IPS DF 6.9 (cell line): ENCODE results near the gene DCHS1.

ENCODE experiments used
- DNase-seq: peaks from one replicate; pipeline ENCODE4 v3.0.0-alpha.2; 2013; ENCODE audit warnings: low read depth, low spot score
- H3K27ac ChIP-seq: one replicate; pipeline ENCODE4 v1.5.1; 2013; ENCODE audit warnings: low read length, control low read depth
- H3K27me3 ChIP-seq: 2 replicates; pipeline ENCODE4 v1.6.1; 2013; ENCODE audit warnings: mild to moderate bottlenecking, low read length; ENCODE audit not compliant: control insufficient read depth, insufficient read depth
- H3K36me3 ChIP-seq: 2 replicates; pipeline ENCODE4 v1.6.1; 2013; ENCODE audit warnings: low read length; ENCODE audit not compliant: control insufficient read depth, insufficient read depth
- H3K4me1 ChIP-seq: 2 replicates; pipeline ENCODE4 v1.6.1; 2013; ENCODE audit warnings: low read length; ENCODE audit not compliant: control insufficient read depth, insufficient read depth
- H3K4me3 ChIP-seq: 2 replicates; pipeline ENCODE4 v1.5.1; 2013; ENCODE audit warnings: mild to moderate bottlenecking, low read length
- H3K9me3 ChIP-seq: 2 replicates; pipeline ENCODE4 v1.6.1; 2013; ENCODE audit warnings: low read length, inconsistent platforms; ENCODE audit not compliant: control insufficient read depth, insufficient read depth
- WGBS: extraction: QIAGEN DNeasy Blood & Tissue Kit; methylation state at CpG from one replicate; pipeline ENCODE4 v1.1.7; 2013; ENCODE audit warnings: mixed read lengths, missing lambda C conversion rate; ENCODE audit not compliant: insufficient read length, insufficient coverage; 5-methylcytosine and 5-hydroxymethylcytosine counted together

DCHS1 gene

DNA sequence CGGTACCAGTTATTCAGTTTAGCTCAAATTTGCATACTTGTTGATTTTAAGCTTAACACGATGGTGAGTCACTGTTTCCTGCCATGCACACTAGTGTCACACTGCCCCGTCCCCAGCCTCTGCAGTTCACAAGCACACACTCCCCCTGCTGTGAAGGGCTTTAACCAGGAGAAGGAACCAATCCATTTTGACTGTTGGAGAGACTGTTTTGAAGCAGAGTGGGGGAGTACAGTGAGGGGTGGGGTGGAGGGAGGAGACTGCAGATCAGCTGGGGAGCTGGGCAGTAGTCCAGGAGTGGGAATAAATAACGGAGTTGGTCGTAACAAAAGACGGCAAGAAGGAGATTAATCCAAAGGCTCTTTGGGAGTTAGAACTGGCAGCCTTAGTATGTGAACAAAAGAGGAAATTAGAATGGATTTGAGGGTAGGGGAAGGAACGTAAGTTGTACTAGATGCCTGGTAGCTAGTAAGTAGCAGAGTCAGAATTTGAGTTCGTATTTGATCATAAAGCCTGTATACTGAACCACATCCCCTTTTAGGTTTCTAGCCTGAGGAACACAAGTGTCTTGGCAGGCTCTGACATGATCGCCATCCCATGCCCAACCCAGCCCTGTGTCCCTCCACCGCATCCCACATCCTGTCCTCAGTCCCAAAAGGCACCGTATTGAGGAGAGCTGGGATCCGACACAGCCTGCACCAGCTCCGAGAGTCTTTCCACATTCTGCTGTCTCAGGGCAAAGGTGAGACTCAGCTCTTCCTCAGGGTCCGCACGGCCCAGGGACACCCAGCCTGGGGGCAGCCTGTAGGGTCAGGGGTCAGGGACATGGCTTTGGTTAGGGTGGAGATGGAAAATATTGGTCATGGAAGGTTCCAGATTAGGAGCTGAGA is 37.2 kb downstream of the DCHS1 start:
- Histone ChIP-seq H3K4me1 (no peaks in the 10 kb centered on the region; the same call in 1 of the 2 replicates), H3K9me3 (no peaks in the 10 kb centered on the region), H3K36me3 (no peaks in the 10 kb centered on the region; the same call in 1 of the 2 replicates), H3K27me3 (no peaks in the 10 kb centered on the region), H3K27ac (no peak overlapping the region), H3K4me3 (peak overlapping the region; percentile 66; the same call in 1 of the 2 replicates)
- 100% methylated on average over 1 of the region's 15 CpGs for WGBS
- no peak for DNase-seq

DNA sequence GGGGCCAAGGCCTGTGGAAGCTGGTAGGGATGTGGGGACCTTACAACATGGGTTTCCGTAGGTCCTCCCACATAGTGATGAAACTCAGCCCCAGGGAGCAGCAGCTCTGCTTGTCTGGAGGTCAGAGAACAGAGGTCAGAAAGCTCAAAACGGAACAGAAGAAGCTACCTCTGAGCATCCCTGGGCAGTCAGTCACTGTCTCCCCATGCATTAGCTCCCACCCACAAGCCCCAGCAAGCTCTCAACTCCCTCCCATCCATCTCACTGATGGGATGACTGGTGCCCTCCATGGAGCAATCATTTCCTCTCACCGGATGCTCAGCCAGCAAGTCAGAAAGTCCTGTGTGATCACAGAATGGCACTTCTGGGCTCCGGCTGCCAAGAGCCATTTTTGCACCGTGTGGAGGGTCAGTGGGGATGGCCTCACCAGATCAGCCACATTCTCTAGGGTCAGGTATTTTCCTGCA is 38.3 kb downstream of the DCHS1 start:
- Histone ChIP-seq H3K27me3 (no peaks in the 10 kb centered on the region), H3K4me1 (no peaks in the 10 kb centered on the region; the same call in 1 of the 2 replicates), H3K36me3 (no peaks in the 10 kb centered on the region), H3K9me3 (no peaks in the 10 kb centered on the region), H3K4me3 (no peak overlapping the region), H3K27ac (no peak overlapping the region)
- no CpG with 5 or more reads among the region's 5 CpGs for WGBS
- no peak for DNase-seq

DNA sequence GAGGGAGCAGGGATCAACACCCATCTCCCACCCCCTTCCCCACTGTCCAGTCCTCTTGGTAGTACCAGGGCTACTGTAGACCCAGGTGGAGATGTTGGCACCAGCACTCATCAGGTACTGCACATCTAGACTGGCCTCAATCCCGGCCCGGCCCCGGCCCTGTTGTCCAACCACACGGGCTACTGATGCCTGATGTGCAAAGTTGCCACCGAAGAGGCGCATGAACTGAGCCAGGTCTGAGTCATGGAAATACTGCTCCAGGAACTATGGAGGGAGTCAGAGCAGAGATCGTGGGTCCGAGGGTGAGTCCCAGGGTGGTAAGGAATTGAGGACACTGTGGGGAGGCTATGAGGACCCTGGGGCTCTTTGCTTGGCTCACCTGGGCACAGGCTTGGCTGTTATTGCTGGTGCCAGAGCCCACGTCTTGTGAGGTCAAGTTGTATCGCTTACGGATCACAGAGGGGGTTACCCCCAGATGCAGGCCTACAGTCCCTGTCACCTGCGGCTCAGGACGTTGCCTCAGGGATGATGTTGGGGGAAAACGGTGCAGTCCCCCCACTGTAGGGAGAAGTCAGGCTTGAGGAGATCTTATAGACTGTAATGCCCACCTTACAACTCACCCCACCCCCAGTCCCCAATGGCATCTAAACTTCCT is 38.9 kb downstream of the DCHS1 start:
- H3K27ac ChIP-seq = no peak overlapping the region
- no peak overlapping the region for H3K4me3 ChIP-seq
- no peaks in the 10 kb centered on the region for H3K36me3 ChIP-seq
- WGBS = no CpG with 5 or more reads among the region's 14 CpGs
- no peaks in the 10 kb centered on the region for H3K27me3 ChIP-seq
- no peaks in the 10 kb centered on the region for H3K9me3 ChIP-seq
- DNase-seq = no peak
- H3K4me1 ChIP-seq = no peaks in the 10 kb centered on the region; the same call in 1 of the 2 replicates

DNA sequence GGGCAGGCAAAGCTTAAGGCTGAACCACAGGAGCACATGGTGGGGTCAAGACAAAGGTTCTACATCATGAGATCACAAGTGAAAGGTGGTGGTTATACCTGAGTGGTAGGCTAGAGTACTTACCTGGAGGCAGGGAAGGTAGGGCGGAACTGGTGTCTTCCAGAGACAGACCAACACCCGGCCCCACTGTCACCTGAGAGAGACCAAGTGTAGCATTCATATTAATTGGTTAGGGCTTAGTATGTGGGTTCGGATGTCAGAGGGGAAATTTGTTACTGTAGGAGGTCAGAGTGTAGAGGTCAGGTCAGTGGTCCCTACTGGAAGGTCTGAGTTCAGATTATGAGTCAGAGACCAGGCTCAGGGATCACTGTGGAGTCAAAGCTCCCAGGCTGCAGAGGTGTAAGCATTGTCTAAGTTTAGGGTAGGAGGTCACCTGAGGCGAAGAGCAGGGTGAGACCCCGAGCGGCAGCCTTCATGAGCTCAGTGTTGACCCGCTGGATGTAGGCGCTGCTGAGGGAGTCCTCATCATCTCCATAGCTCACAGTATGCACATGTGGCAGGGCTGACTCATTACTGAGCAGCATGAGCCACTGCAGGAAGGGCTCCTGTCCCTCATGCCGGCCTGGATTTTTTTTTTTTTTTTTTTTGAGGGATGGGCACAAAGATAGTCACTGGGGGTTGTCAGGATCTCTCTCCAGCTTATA is 39.6 kb downstream of the DCHS1 start:
- Histone ChIP-seq H3K36me3 (no peaks in the 10 kb centered on the region), H3K4me3 (no peak overlapping the region), H3K4me1 (no peaks in the 10 kb centered on the region; the same call in 1 of the 2 replicates), H3K27ac (no peak overlapping the region), H3K9me3 (no peaks in the 10 kb centered on the region), H3K27me3 (no peaks in the 10 kb centered on the region)
- DNase-seq = no peak
- no CpG with 5 or more reads among the region's 9 CpGs for WGBS

DNA sequence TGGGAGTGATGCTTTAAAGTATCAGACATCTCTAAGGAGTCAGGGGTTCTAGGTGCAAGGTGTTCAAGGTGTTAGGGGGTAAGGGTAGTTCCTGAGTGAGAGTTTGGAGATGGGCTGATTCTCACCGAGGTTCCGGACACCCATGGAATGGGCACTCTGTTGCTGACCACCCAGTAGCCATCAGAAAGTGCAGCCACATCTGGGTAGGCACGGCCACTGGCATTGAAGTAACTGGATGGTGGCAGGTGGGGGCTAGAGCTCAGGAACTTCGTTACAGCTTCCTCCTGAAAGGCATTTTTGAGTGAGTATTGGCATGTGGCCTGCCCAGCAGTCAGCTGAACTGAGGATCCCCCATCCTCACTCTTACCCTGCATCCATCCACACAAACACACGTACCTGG is 40.6 kb downstream of the DCHS1 start:
- no peak overlapping the region for H3K4me3 ChIP-seq
- DNase-seq = no peak
- H3K4me1 ChIP-seq = no peaks in the 10 kb centered on the region; the same call in 1 of the 2 replicates
- no peak overlapping the region for H3K27ac ChIP-seq
- no peaks in the 10 kb centered on the region for H3K9me3 ChIP-seq
- peaks cover 8% of the 10 kb centered on the region; the same call in 1 of the 2 replicates for H3K36me3 ChIP-seq
- no peaks in the 10 kb centered on the region for H3K27me3 ChIP-seq
- no CpG with 5 or more reads among the region's 5 CpGs for WGBS

DNA sequence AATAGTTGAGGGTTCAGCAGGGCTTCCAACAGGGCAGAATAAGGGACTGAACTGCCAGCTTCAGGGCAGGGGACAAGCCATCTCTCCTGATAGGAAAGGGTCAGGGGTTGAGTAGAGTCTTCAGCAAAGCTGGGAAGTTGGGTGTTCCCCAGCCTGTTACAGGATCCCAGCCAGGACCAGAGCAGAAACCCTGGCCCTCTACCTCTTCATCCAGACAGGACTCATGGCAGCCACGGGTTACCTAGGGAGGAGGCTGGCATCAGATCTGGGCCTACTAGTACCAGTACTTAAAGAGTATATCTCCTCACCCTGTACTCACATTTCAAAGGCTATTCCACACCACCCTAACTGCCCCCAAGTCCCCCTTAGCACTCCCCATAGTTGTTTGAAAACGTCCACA is 41.2 kb downstream of the DCHS1 start:
- no peak overlapping the region for H3K4me3 ChIP-seq
- H3K4me1 ChIP-seq = no peaks in the 10 kb centered on the region; the same call in 1 of the 2 replicates
- WGBS = no CpG with 5 or more reads among the region's 2 CpGs
- no peaks in the 10 kb centered on the region for H3K27me3 ChIP-seq
- H3K9me3 ChIP-seq = no peaks in the 10 kb centered on the region
- DNase-seq = no peak
- no peak overlapping the region for H3K27ac ChIP-seq
- H3K36me3 ChIP-seq = peaks cover 14% of the 10 kb centered on the region; the same call in 1 of the 2 replicates

DNA sequence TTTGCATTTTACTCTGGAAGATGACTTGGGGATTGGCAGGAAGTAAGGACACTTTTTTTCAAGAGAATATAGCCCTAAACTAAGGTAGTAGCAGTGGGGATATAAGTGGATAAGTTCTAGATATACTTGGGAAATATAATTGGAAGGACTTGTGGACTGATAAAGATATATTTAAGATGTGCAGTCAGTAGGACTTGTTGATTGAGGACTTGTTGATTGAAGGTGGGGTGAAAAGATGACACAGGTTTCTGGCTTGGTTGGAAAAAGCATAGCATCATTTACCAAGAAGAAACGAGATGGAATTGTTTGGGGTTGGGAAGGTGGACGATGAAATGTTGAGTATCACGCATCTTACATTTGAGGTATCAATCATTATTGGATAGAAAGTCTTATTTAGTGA is 42.1 kb downstream of the DCHS1 start:
- no peaks in the 10 kb centered on the region for H3K9me3 ChIP-seq
- WGBS = 100% methylated on average over 3 of the region's 3 CpGs
- no peaks in the 10 kb centered on the region; the same call in 1 of the 2 replicates for H3K4me1 ChIP-seq

DNA sequence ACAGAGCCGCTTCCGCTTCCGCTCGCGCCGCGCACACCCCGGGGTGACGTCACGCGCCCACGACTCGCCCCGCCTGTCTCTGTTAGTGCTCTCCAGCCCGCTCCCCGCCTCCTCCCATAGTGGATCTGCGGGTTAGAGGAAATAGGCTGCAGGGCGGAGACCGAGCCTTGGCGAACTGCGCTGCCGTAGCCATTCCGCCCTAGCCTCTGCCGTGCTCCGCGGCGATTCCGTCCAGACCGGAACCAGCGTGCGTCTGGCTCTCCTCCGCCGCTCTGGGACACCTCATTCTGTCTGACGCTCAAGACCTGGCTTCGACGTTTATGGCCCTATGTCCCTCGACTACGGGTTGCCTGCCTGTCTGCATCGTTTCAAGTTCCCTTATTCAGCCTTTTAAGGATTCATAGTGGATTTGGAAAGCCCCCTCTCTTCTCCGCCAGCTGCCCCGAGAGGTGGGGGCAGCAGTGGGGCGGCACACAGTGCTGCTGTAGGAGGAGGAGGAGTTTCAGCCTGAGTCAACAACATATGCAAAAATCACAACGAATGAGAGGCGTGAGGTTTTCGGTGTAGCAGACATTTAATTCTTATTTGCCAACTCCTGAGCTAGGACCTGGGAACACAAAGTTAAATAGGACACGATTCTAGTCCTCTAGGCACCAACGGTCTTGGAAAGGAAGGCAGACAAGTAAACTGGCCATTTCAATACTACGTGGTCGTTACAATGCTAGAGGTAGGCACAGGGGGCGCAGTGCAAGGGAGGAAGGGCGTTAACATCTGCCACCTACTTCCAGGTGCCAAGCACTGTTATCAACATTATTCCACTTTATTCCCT is 43.2 kb downstream of the DCHS1 start, which contains the start of gene TAF10:
TAF10 (minus strand) TSS at position 4 of the 829 bp plus-strand sequence. CDS start 27 bp downstream, outside the sequence.
- H3K4me3 ChIP-seq = peak within 1 kb of the TSS; percentile 73
- H3K9me3 ChIP-seq = no peaks in the 10 kb centered on the region
- DNase-seq = no peak
- H3K36me3 ChIP-seq = peaks cover 30% of the 10 kb centered on the region; the same call in 1 of the 2 replicates
- H3K27me3 ChIP-seq = no peaks in the 10 kb centered on the region
- WGBS = no CpG with 5 or more reads among the region's 51 CpGs
- no peaks in the 10 kb centered on the region; the same call in 1 of the 2 replicates for H3K4me1 ChIP-seq
- peak within 1 kb of the TSS; percentile 18 for H3K27ac ChIP-seq

More for the DNA sequence above, 42.1 kb downstream of the DCHS1 start:
- no peak overlapping the region for H3K4me3 ChIP-seq
- H3K27ac ChIP-seq = no peak overlapping the region
- peaks cover 23% of the 10 kb centered on the region; the same call in 1 of the 2 replicates for H3K36me3 ChIP-seq
- H3K27me3 ChIP-seq = no peaks in the 10 kb centered on the region
- DNase-seq = no peak

DNA sequence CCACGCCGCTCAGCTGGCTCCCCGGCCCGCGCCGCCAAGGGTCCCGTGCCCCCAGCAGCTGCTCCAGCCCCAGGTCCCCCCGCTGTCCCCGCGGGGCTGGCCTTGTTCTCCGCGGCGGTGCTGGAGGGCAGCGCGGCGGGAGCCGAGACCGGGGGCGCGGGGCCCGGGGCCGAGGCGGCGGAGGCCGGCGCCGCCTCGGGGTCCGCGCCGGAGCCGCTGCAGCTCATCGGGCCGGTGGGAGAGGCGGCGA is 43.7 kb downstream of the DCHS1 start:
- Histone ChIP-seq H3K4me1 (no peaks in the 10 kb centered on the region; the same call in 1 of the 2 replicates), H3K9me3 (no peaks in the 10 kb centered on the region), H3K36me3 (peaks cover 30% of the 10 kb centered on the region; the same call in 1 of the 2 replicates), H3K27me3 (no peaks in the 10 kb centered on the region), H3K4me3 (peak overlapping the region; percentile 73), H3K27ac (no peak overlapping the region)
- no CpG with 5 or more reads among the region's 36 CpGs for WGBS
- no peak for DNase-seq
